Measurements from ENCODE around the gene IL7R.

IL7R gene, protein sequence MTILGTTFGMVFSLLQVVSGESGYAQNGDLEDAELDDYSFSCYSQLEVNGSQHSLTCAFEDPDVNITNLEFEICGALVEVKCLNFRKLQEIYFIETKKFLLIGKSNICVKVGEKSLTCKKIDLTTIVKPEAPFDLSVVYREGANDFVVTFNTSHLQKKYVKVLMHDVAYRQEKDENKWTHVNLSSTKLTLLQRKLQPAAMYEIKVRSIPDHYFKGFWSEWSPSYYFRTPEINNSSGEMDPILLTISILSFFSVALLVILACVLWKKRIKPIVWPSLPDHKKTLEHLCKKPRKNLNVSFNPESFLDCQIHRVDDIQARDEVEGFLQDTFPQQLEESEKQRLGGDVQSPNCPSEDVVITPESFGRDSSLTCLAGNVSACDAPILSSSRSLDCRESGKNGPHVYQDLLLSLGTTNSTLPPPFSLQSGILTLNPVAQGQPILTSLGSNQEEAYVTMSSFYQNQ

DNA sequence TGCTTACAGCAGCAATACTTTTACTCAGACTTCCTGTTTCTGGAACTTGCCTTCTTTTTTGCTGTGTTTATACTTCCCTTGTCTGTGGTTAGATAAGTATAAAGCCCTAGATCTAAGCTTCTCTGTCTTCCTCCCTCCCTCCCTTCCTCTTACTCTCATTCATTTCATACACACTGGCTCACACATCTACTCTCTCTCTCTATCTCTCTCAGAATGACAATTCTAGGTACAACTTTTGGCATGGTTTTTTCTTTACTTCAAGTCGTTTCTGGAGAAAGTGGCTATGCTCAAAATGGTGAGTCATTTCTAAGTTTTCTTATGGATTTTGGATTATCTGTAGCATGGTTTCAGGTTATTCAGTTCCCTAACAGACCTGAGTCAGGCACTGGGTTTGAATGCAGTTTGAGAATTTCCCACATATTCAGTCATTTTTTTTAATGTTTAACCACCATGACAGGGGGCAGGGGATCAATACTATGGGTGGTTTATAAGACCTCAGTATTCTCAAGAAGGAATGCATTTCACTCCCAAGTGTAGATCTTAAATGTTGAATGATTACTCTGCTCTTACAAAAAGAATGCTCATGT, at the start of gene IL7R:
IL7R (plus strand) TSS at position 127 of the 587 bp plus-strand sequence; CDS start at position 214, 87 bp downstream.
- no peak for DNase-seq

GRCh38 chr5:35810601-35811000, 46.1 kb upstream of the IL7R start:
- DNase-seq: no peak

GRCh38 chr5:35811108-35811741, 45.5 kb upstream of the IL7R start:
- DNase-seq: no peak

GRCh38 chr5:35813521-35813920, 43.2 kb upstream of the IL7R start:
- DNase-seq: no peak

DNA sequence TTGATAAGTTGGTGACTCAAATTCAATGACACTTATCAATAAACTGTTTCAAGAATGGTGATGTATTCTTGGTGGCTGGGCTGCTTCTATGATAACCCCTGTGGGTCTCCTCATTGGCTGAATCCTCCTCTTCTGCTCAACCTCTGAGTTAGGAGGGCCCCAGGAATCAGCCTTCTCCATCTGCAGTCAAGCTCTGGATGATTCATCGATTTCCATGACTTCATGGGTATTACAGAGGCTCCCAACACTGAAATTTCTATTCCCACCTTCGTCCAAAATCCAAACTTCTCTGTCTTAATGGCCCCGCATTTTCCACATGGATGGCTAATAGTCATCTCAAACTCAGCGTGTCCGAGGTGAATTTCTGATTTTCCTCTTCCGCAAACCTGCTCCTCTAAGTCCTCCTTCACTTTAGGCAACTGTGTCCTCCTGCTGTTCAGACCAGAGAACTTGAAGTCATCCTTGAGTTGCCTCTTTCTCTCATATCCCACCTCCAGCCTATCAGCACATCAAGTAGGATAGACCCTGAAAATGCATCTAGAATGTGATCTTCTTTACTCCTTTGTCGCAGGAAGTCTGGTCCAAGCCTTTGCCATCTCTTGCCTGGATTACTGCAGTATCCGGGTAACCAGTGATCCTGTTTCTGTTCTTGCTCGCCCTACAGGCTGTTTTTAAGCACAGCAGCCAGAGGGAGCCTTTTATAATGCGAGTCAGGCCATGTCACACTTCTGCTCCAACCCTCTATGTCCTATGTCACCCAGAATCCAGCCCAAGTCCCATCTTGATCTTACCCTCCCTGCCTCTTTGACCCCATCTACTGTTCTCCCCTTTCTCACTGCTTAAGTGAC, 41.4 kb upstream of the IL7R start:
- no peak for DNase-seq

DNA sequence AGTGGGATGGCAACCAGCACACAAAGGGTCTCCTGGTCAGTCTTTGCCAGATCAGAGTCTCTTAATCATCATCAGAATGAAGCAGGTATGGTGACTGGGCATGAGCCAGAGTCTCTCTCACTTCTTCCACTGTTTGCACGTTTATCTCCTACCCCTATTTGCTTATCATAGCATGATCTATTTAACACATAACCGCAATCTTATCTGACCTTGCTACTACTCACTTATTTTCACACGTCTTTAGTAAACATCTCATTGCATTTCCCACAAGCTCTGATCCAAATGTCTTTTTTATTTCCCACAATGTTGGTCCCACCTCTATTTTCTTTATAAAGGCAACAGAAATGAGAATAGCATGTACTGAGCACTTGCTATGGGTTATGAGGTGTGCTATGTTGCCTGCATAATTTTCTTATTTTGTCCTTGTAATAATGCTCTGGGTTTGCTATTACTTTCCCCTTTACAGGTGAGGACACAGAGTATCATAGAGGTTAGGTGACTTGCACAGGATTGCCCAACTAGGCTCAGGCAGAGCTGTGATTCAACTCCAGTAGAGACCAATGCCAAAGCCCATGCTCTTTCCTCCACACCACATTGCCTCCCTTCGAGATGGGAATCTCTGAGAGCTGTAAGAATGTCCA, 39.7 kb upstream of the IL7R start:
- DNase-seq: no peak

GRCh38 chr5:35819026-35819425, 37.7 kb upstream of the IL7R start:
- DNase-seq: no peak

DNA sequence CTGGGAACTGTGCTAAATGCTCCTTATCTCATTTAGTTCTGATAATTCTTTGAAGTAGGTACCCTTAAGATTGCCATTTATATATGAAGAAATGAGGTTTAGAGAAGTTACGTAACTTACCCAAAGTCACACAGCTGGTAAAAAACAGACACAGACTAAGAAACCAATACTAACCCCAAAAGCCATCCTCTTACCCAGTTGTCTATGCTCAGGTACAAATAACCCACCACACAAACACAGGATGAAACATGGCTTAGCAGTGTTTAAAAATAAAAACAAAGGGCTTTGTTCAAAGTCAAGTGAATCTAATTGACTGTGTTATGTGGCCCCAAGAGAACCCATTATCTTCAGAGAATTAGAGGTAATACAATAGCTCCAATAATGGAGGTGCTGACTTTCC, 37.0 kb upstream of the IL7R start:
- no peak for DNase-seq

- no peak for DNase-seq
Observed at GRCh38 chr5:35820735-35821134, 36.0 kb upstream of the IL7R start.

GRCh38 chr5:35821513-35821912, 35.2 kb upstream of the IL7R start:
- DNase-seq: no peak

- DNase-seq: no peak
Observed at GRCh38 chr5:35822511-35822910, 34.2 kb upstream of the IL7R start.

DNA sequence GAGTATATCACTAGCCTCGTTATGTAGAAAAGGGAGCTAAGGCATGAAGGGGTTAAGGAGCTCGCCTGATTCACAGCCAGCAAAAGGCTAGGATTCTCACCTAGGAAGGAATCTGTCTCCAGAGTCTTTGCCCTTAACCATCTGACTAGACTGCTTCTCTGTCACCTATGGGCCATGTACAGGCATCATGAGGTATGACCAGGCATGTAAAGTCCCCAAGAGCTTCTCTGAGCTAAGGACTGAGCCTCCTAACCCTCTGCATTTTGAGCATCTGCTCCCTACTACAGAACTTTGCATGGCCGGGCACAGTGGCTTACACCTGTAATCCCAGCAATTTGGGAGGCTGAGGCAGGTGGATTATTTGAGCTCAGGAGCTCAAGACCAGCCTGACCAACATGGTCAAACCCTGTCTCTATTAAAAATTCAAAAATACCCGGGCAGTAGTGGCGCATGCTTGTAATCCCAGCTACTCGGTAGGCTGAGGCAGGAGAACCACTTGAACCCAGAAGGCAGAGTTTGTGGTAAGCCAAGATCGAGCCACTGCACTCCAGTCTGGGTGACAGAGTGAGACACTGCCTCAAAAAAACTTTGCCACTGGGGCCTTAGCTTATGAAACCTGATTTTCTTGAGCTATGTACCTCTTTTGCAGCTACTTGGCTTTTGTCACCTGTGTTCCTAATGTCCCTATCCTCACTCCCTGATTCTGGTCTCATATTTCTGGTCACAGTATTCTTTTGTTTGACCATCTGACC, 33.2 kb upstream of the IL7R start:
- DNase-seq: no peak

DNA sequence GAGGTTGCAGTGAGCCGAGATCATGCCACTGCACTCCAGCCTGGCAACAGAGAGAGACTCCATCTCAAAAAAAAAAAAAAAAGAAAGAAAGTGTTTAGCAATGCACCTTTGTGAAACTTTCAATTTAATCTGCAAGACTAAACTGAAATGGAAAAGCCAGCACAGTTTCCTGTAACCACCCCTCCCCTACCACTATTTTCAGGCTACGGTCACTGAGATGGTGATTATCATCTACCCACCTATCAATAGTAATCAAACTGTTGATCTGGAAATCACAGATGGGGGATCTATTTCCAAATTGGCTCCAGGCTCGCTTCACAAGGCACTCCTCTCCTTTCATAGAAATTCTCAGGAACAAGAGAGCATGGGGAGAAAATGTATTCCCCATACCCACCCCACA, 30.6 kb upstream of the IL7R start:
- no peak for DNase-seq

- no peak for DNase-seq
Observed at GRCh38 chr5:35826554-35826953, 30.1 kb upstream of the IL7R start.

DNA sequence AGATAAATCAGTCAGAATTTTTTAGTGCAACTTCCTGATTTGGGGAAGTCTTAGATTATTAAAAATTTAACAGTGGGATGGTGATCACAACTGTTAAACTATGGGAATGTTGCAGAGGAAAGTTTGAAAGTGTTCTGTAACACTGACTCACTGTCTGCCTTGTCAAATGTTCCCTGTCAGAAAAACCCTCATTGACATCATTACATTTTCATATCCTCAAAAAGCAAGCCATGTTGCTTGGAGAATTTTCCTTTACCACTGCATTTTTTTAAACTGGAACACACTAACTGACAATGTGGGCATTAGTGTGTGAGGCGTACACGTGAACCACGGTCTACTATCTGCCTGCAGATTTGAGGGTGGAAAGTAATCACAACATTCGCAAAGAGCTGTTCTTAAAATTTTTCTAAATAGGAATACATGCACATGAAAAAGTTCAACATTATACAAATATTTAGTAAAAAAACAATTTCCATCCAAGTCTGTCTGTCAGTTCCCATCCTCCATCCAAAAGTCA, 28.6 kb upstream of the IL7R start:
- DNase-seq: no peak

DNA sequence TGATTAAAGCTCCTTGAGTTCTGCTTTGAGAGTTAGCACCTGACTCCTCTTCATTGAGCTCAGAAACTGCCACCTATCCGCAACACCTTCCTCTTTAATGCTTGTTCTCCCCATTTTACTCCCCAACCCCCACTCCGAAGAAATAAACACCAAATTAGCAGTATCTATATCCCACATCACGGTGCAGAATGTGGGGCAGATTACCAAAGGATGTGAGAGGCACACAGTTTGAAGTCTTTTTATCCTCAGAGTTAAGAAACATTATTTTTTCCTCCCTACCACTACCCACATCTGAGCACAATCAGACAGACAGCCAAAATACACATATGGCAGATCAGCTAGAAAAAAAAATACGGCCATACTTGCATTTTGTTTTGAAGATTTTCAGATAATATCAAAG, 26.1 kb upstream of the IL7R start:
- DNase-seq: no peak

DNA sequence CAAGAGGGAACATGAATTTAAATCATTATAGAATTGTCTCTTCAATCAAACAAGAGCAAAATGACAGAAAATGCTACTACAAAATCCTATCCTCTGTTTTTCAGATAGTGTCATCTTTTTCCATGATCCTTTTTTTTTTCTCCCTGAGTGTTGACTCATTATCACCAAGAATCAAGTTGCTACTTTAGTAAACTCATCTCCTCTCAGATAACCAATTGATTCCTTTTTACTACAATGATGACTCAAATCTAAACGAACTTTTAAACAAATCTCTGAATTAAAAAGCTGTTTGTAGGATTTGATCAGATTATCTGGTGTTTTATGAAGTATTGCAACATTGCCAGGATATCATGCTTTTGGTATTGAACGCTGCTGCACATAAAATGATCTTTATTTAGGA, 23.9 kb upstream of the IL7R start:
- no peak for DNase-seq

DNA sequence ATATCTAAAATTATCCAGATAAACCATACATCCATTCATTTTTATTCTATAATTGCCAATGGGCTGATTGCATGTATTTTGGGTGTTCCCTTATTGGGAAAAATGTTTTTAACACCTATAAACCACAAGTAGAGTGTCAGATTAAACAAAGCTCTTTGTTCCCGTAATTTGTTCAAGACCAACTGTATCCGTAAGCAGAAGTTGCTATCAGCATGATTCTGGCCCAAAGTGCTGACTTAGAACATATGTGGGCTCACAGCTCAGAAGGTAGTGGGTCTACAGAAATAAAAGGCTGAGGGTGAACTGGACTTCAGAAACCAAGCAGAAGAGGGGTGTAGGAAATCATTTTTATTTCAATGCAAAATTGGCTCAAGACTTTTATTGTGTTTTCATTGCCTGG, 23.5 kb upstream of the IL7R start:
- no peak for DNase-seq

DNA sequence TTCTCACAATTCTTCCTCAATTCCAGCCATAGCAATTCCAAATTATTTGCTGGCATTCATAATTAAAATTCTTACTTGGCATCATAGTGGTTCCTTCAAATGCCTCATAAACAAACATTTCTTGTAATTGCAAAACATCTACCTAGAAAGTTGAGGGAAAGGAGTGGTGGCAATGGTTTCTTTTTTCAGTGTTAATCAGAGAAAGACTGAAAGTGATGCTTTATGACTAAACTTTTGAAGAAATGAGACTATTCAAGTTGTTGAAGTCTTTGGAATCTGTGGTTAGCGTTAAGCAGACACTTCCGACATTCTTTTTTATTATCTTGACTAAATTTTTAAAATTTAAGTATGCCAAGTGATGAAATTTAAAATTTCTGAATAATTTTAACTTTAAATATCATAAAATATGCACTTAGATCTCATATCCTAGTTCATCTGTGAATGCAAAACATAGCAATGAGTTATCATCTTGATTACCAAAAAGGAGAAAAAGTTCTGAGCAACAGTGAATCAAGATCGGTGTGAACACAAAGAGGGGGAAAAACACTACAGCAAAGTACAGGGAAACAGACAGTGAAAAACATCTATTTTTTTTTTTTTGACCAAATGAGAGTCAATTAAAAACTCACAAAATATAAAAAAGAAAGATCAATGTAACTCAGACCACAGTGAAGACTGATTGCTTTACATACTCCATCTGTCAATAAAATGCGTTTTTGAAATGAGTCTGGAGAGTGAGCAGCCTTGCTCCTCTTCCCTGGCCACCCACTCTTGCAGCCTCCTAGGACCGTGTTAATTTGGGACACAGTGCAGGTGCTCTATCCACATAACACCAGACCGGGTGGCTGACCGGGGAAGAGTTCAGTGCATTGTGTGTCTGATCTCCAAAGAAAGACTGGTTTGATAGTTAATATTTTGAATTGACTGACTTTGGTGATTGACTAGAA, 20.6 kb upstream of the IL7R start:
- DNase-seq: no peak

GRCh38 chr5:35838370-35839042, 18.2 kb upstream of the IL7R start:
- DNase-seq: no peak

Measured in NCI-H2171 (cell line).